ENCODE measurements around the gene GPATCH3. TPM values are rescaled to one million over a fixed set of nuclear protein-coding genes. Genes with fewer than 3 reads are reported as not detected.

Gene GPATCH3
- polyA plus RNA-seq, 1 donor (not counting 4 experiments of a cell fraction or from before 2014, with no cell fraction given): 5.7 TPM

DNA sequence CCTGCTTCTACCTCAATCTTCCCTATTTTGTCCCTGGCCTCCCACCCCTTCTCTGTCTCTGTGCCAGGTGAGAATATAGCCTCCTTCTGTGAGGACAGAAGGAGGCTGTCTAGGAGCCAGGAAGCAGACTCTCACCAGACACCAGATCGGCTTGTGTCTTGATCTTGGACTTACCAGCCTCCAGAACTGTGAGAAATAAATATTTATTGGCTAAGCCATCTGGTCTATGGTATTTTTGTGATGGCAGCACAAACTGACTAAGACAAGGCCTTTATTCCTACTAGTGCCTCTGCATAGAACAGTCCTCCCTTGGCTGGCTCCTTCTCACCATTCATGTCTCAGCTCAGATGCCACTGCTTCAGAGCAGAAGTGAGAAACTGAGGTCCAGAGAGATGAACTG lies 12.0 kb downstream of the GPATCH3 start:
- TF ChIP-seq, protein P1, sequence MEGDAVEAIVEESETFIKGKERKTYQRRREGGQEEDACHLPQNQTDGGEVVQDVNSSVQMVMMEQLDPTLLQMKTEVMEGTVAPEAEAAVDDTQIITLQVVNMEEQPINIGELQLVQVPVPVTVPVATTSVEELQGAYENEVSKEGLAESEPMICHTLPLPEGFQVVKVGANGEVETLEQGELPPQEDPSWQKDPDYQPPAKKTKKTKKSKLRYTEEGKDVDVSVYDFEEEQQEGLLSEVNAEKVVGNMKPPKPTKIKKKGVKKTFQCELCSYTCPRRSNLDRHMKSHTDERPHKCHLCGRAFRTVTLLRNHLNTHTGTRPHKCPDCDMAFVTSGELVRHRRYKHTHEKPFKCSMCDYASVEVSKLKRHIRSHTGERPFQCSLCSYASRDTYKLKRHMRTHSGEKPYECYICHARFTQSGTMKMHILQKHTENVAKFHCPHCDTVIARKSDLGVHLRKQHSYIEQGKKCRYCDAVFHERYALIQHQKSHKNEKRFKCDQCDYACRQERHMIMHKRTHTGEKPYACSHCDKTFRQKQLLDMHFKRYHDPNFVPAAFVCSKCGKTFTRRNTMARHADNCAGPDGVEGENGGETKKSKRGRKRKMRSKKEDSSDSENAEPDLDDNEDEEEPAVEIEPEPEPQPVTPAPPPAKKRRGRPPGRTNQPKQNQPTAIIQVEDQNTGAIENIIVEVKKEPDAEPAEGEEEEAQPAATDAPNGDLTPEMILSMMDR (optimal IDR thresholded peaks at IDR 0.05 in 1 of 3, IDR thresholded peaks at IDR 0.05 in 1 of 3, conservative IDR thresholded peaks at IDR 0.05 in 1 of 3; ENCODE audit: extremely low read depth in 1 of 3, insufficient read depth in 2 of 3, low read length in 3 of 3): no peak
- no peak for TF ChIP-seq EZH2 (IDR thresholded peaks at IDR 0.05; ENCODE audit: low read length)
- Histone ChIP-seq H3K9me1 (ENCODE audit: control insufficient read depth, extremely low read depth, insufficient read depth, low read length) (no peaks in the 10 kb centered on the region), H3K27me3 (ENCODE audit: control insufficient read depth, extremely low read depth, insufficient read depth, low read length) (no peaks in the 10 kb centered on the region), H3K36me3 (ENCODE audit: control insufficient read depth in 2 of 2, extremely low read depth in 1 of 2, insufficient read depth in 2 of 2, low read length in 2 of 2) (peaks cover 29 to 33% of the 10 kb centered on the region in 2 experiments), H2AFZ (ENCODE audit: control insufficient read depth, low read length) (no peak overlapping the region), H3K4me2 (ENCODE audit: control insufficient read depth, extremely low read depth, insufficient read depth, low read depth, low read length) (peak overlapping the region; percentile 72), H3K4me1 (ENCODE audit: control insufficient read depth, extremely low read depth, insufficient read depth, low read length) (peaks cover 16% of the 10 kb centered on the region), H3K27ac (ENCODE audit: control insufficient read depth, insufficient read depth, low read length) (no peak overlapping the region), H3K9ac (ENCODE audit: control insufficient read depth, extremely low read depth, insufficient read depth, low read length) (no peak overlapping the region), H4K20me1 (ENCODE audit: control insufficient read depth, extremely low read depth, insufficient read depth, low read length) (peaks cover 2% of the 10 kb centered on the region), H3K9me3 (ENCODE audit: control insufficient read depth, low read depth, low read length) (no peaks in the 10 kb centered on the region), H3K4me3 (ENCODE audit: control insufficient read depth in 2 of 3, extremely low read depth in 1 of 3, insufficient read depth in 2 of 3, low read depth in 1 of 3, low read length in 3 of 3) (no peak overlapping the region), H3K79me2 (ENCODE audit: control insufficient read depth, insufficient read depth, low read length) (peaks cover 31% of the 10 kb centered on the region)
- DNase-seq (ENCODE audit: low read depth, low spot score): no peak
- dilution Hi-C loops (cut with MboI; ENCODE audit: extremely low pct_ligation_motif_present, low sequenced_read_pairs): no loop called here
- FAIRE-seq: no peak

DNA sequence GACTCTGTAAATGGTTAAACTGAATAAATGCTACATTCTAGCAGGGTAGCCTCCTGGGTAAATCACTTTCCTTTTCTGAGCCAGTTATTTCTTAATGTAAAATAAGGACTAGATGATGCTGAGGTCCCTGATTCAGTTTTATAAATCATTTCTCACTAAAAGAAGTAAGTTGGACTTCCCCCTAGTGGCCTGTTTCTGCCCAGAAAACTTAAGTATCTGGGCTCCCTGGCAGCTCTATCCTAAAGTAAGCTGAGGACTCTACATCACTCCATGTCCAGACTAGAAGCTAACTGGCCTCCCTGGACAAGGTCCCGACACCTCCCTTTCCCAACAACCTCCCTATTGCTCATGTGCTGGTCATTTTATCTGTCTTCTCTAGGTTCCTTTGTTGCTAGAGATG lies 13.1 kb downstream of the GPATCH3 start:
- Histone ChIP-seq H3K27me3 (ENCODE audit: control insufficient read depth, extremely low read depth, insufficient read depth, low read length) (no peaks in the 10 kb centered on the region), H4K20me1 (ENCODE audit: control insufficient read depth, extremely low read depth, insufficient read depth, low read length) (peaks cover 2% of the 10 kb centered on the region), H3K9ac (ENCODE audit: control insufficient read depth, extremely low read depth, insufficient read depth, low read length) (no peak overlapping the region), H3K4me3 (ENCODE audit: control insufficient read depth in 2 of 3, extremely low read depth in 1 of 3, insufficient read depth in 2 of 3, low read depth in 1 of 3, low read length in 3 of 3) (no peak overlapping the region), H3K4me1 (ENCODE audit: control insufficient read depth, extremely low read depth, insufficient read depth, low read length) (peaks cover 16% of the 10 kb centered on the region), H3K79me2 (ENCODE audit: control insufficient read depth, insufficient read depth, low read length) (peaks cover 35% of the 10 kb centered on the region), H3K4me2 (ENCODE audit: control insufficient read depth, extremely low read depth, insufficient read depth, low read depth, low read length) (no peak overlapping the region), H3K27ac (ENCODE audit: control insufficient read depth, insufficient read depth, low read length) (no peak overlapping the region), H3K9me1 (ENCODE audit: control insufficient read depth, extremely low read depth, insufficient read depth, low read length) (no peaks in the 10 kb centered on the region), H2AFZ (ENCODE audit: control insufficient read depth, low read length) (no peak overlapping the region), H3K36me3 (ENCODE audit: control insufficient read depth in 2 of 2, extremely low read depth in 1 of 2, insufficient read depth in 2 of 2, low read length in 2 of 2) (peaks cover 31 to 32% of the 10 kb centered on the region in 2 experiments), H3K9me3 (ENCODE audit: control insufficient read depth, low read depth, low read length) (no peaks in the 10 kb centered on the region)
- DNase-seq (ENCODE audit: low read depth, low spot score) (no peak), FAIRE-seq (no peak)
- dilution Hi-C loops (cut with MboI; ENCODE audit: extremely low pct_ligation_motif_present, low sequenced_read_pairs): no loop called here
- TF ChIP-seq, protein P1 (optimal IDR thresholded peaks at IDR 0.05 in 1 of 3, IDR thresholded peaks at IDR 0.05 in 1 of 3, conservative IDR thresholded peaks at IDR 0.05 in 1 of 3; ENCODE audit: extremely low read depth in 1 of 3, insufficient read depth in 2 of 3, low read length in 3 of 3): peak; percentile 35 to 58 (median 40)
- no peak for TF ChIP-seq EZH2 (IDR thresholded peaks at IDR 0.05; ENCODE audit: low read length)

Data from keratinocyte (primary cell).